ENCODE results near the gene DUXA. TPM values are rescaled to one million over a fixed set of nuclear protein-coding genes. Genes with fewer than 3 reads are reported as not detected.
A peak's percentile ranks its signal among the peaks of the same experiment; 100 is the strongest.
"Not testable (repeated sequence)": the region's sequence is repeated elsewhere in the genome, so short reads cannot be mapped to it uniquely, and the experiment has no call there.

DUXA gene
- not detected in 2 replicates for total RNA-seq

- FAIRE-seq: no peak
- TF ChIP-seq CTCF (IDR thresholded peaks at IDR 0.05; ENCODE audit: insufficient read depth, low read length, severe bottlenecking): no peak
- Histone ChIP-seq H3K4me3 (ENCODE audit: low read depth, low read length) (no peak within 1 kb of the TSS), H3K36me3 (ENCODE audit: control insufficient read depth, insufficient read depth, low read length) (no peaks in the 10 kb centered on the region), H3K27me3 (ENCODE audit: control insufficient read depth, insufficient read depth, low read length) (no peaks in the 10 kb centered on the region)
- no peak for DNase-seq (ENCODE audit: low read depth)
These were observed at the start of gene DUXA for GRCh38 chr19:57167385-57167784. Gene DUXA, minus strand, starts transcription at chr19:57167485. Its CDS starts 42 bp downstream, at chr19:57167443.

- Histone ChIP-seq H3K36me3 (ENCODE audit: control insufficient read depth, insufficient read depth, low read length) (peaks cover 22% of the 10 kb centered on the region), H3K4me3 (ENCODE audit: low read depth, low read length) (no peak overlapping the region), H3K27me3 (ENCODE audit: control insufficient read depth, insufficient read depth, low read length) (no peaks in the 10 kb centered on the region)
- DNase-seq (ENCODE audit: low read depth) (peak; percentile 4), FAIRE-seq (peak; percentile 92)
- no peak for TF ChIP-seq CTCF (IDR thresholded peaks at IDR 0.05; ENCODE audit: insufficient read depth, low read length, severe bottlenecking)
These were observed 44.8 kb upstream of the DUXA start for GRCh38 chr19:57212109-57212508.

- peak; percentile 60 for FAIRE-seq
- Histone ChIP-seq H3K27me3 (ENCODE audit: control insufficient read depth, insufficient read depth, low read length) (no peaks in the 10 kb centered on the region), H3K4me3 (ENCODE audit: low read depth, low read length) (no peak overlapping the region), H3K36me3 (ENCODE audit: control insufficient read depth, insufficient read depth, low read length) (peaks cover 29% of the 10 kb centered on the region)
- DNase-seq (ENCODE audit: low read depth): no peak
- no peak for TF ChIP-seq CTCF (IDR thresholded peaks at IDR 0.05; ENCODE audit: insufficient read depth, low read length, severe bottlenecking)
These were observed 43.1 kb upstream of the DUXA start for GRCh38 chr19:57210381-57210780.

- Histone ChIP-seq H3K4me3 (ENCODE audit: low read depth, low read length) (no peak overlapping the region), H3K36me3 (ENCODE audit: control insufficient read depth, insufficient read depth, low read length) (peaks cover 19% of the 10 kb centered on the region), H3K27me3 (ENCODE audit: control insufficient read depth, insufficient read depth, low read length) (no peaks in the 10 kb centered on the region)
- no peak for DNase-seq (ENCODE audit: low read depth)
- FAIRE-seq: no peak
- no peak for TF ChIP-seq CTCF (IDR thresholded peaks at IDR 0.05; ENCODE audit: insufficient read depth, low read length, severe bottlenecking)
These were observed 34.9 kb upstream of the DUXA start for GRCh38 chr19:57202160-57202559.

GRCh38 chr19:57197874-57198273 is 30.6 kb upstream of the DUXA start:
- not testable (repeated sequence) for H3K27me3 ChIP-seq (ENCODE audit: control insufficient read depth, insufficient read depth, low read length)
- H3K36me3 ChIP-seq (ENCODE audit: control insufficient read depth, insufficient read depth, low read length): peaks cover 13% of the 10 kb centered on the region

GRCh38 chr19:57192993-57193392 is 25.7 kb upstream of the DUXA start:
- no peak for DNase-seq (ENCODE audit: low read depth)
- no peaks in the 10 kb centered on the region for H3K27me3 ChIP-seq (ENCODE audit: control insufficient read depth, insufficient read depth, low read length)
- no peak overlapping the region for H3K4me3 ChIP-seq (ENCODE audit: low read depth, low read length)
- FAIRE-seq: no peak
- peaks cover 11% of the 10 kb centered on the region for H3K36me3 ChIP-seq (ENCODE audit: control insufficient read depth, insufficient read depth, low read length)
- no peak for TF ChIP-seq CTCF (IDR thresholded peaks at IDR 0.05; ENCODE audit: insufficient read depth, low read length, severe bottlenecking)

More at GRCh38 chr19:57197874-57198273, 30.6 kb upstream of the DUXA start:
- not testable (repeated sequence) for DNase-seq (ENCODE audit: low read depth); FAIRE-seq; H3K4me3 ChIP-seq (ENCODE audit: low read depth, low read length)

Measured in bronchial epithelial cell (primary cell).